ENCODE data around the gene RAP1GAP2.

RAP1GAP2 gene

DNA sequence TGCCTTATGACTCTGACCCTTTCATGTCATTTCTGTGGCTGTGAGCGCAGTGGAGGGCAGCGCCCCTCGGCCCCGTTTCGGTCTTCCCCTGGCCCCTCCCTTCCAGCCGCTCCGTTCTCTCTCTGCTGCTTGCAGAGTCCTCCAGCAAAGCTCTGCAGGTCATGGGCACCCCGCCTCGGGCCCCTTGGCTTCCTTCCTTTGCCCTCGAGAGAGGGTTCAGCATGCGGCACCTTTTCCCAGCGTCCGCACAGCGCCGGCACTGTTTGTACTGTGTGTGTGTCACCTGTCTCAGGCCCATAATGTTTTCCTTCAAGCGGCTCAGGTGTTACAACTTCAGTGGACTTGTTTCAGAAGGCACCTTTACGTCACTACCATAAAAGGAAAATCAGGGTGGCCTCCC, 98.5 kb downstream of the RAP1GAP2 start:
- no peak overlapping the region for H2AFZ ChIP-seq (ENCODE audit: insufficient read depth, low read length, poor library complexity)
- H3K18ac ChIP-seq (ENCODE audit: low read length) = no peak overlapping the region
- no peaks in the 10 kb centered on the region for H3K9me3 ChIP-seq (ENCODE audit: insufficient read depth, low read depth, low read length)
- H3K36me3 ChIP-seq (ENCODE audit: control insufficient read depth in 1 of 2, insufficient read depth in 2 of 2, low read length in 2 of 2) = peaks cover 0 to 6% of the 10 kb centered on the region in 2 experiments
- no peak overlapping the region for H2BK120ac ChIP-seq (ENCODE audit: insufficient read depth, low read length, poor library complexity)
- H3K4me1 ChIP-seq (ENCODE audit: control insufficient read depth in 1 of 2, insufficient read depth in 2 of 2, low read length in 2 of 2) = peaks cover 9% of the 10 kb centered on the region in 2 experiments
- no peaks in the 10 kb centered on the region for H3K27me3 ChIP-seq (ENCODE audit: insufficient read depth, low read length)
- peaks cover 2% of the 10 kb centered on the region for H3K79me2 ChIP-seq (ENCODE audit: control insufficient read depth, insufficient read depth, low read length, poor library complexity)
- no peak overlapping the region for H3K14ac ChIP-seq (ENCODE audit: low read length)
- no peak overlapping the region for H4K12ac ChIP-seq (ENCODE audit: low read depth, low read length)
- H3K4ac ChIP-seq (ENCODE audit: low read depth, low read length) = no peak overlapping the region
- H2BK5ac ChIP-seq (ENCODE audit: low read depth, low read length, poor library complexity) = no peak overlapping the region
- no peak overlapping the region for H3K4me2 ChIP-seq (ENCODE audit: low read length)
- no peak overlapping the region for H3K23ac ChIP-seq (ENCODE audit: low read length)
- WGBS (ENCODE audit: extremely low coverage, insufficient coverage, insufficient read length) = no CpG with 5 or more reads among the region's 17 CpGs
- no peak overlapping the region for H3K4me3 ChIP-seq (ENCODE audit: low read depth, low read length)
- no peak overlapping the region for H4K91ac ChIP-seq (ENCODE audit: low read depth, low read length)
- H2BK12ac ChIP-seq (ENCODE audit: low read length) = no peak overlapping the region
- no peak overlapping the region for H2AK5ac ChIP-seq (ENCODE audit: low read length)
- H3K79me1 ChIP-seq (ENCODE audit: low read length) = peaks cover 5% of the 10 kb centered on the region
- no peak overlapping the region for H3K9ac ChIP-seq (ENCODE audit: low read length)
- H3K27ac ChIP-seq (ENCODE audit: low read depth, low read length) = no peak overlapping the region
- DNase-seq = no peak
- no peak overlapping the region for H4K8ac ChIP-seq (ENCODE audit: low read depth, low read length)

DNA sequence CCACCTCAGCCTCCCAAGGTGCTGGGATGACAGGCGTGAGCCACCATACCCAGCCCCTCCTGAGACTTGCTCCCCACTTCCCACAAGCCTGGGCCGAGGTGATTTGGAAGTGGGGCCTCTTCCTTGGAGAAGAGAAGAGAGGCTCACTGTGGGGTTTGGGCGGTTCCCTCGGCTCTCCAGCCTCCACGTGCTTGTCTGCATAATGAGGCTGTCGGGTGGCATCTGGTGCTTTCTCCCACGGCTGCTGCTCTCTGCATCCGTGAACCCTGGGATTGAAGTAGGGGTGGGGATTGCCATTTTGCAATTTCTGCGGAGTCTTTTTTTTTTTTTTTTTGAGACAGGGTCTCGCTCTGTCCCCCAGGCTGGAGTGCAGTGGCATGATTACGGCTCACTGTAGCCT, 101.4 kb downstream of the RAP1GAP2 start:
- no peak overlapping the region for H2BK12ac ChIP-seq (ENCODE audit: low read length)
- no peak overlapping the region for H3K23ac ChIP-seq (ENCODE audit: low read length)
- no peaks in the 10 kb centered on the region for H3K9me3 ChIP-seq (ENCODE audit: insufficient read depth, low read depth, low read length)
- no peak overlapping the region for H3K9ac ChIP-seq (ENCODE audit: low read length)
- no peak overlapping the region for H3K27ac ChIP-seq (ENCODE audit: low read depth, low read length)
- no peak overlapping the region for H2AFZ ChIP-seq (ENCODE audit: insufficient read depth, low read length, poor library complexity)
- no peak overlapping the region for H3K4ac ChIP-seq (ENCODE audit: low read depth, low read length)
- H3K36me3 ChIP-seq (ENCODE audit: control insufficient read depth in 1 of 2, insufficient read depth in 2 of 2, low read length in 2 of 2) = peaks cover 0 to 6% of the 10 kb centered on the region in 2 experiments
- no peak for DNase-seq
- H3K79me1 ChIP-seq (ENCODE audit: low read length) = no peaks in the 10 kb centered on the region
- H4K8ac ChIP-seq (ENCODE audit: low read depth, low read length) = no peak overlapping the region
- no peak overlapping the region for H2BK5ac ChIP-seq (ENCODE audit: low read depth, low read length, poor library complexity)
- H3K4me1 ChIP-seq (ENCODE audit: control insufficient read depth in 1 of 2, insufficient read depth in 2 of 2, low read length in 2 of 2) = peaks cover 6 to 8% of the 10 kb centered on the region in 2 experiments
- WGBS (ENCODE audit: extremely low coverage, insufficient coverage, insufficient read length) = no CpG with 5 or more reads among the region's 11 CpGs
- H2BK120ac ChIP-seq (ENCODE audit: insufficient read depth, low read length, poor library complexity) = no peak overlapping the region
- no peaks in the 10 kb centered on the region for H3K79me2 ChIP-seq (ENCODE audit: control insufficient read depth, insufficient read depth, low read length, poor library complexity)
- H3K18ac ChIP-seq (ENCODE audit: low read length) = no peak overlapping the region
- no peak overlapping the region for H3K14ac ChIP-seq (ENCODE audit: low read length)
- no peak overlapping the region for H4K12ac ChIP-seq (ENCODE audit: low read depth, low read length)
- H2AK5ac ChIP-seq (ENCODE audit: low read length) = no peak overlapping the region
- H4K91ac ChIP-seq (ENCODE audit: low read depth, low read length) = no peak overlapping the region
- no peak overlapping the region for H3K4me2 ChIP-seq (ENCODE audit: low read length)
- no peak overlapping the region for H3K4me3 ChIP-seq (ENCODE audit: low read depth, low read length)
- H3K27me3 ChIP-seq (ENCODE audit: insufficient read depth, low read length) = no peaks in the 10 kb centered on the region

DNA sequence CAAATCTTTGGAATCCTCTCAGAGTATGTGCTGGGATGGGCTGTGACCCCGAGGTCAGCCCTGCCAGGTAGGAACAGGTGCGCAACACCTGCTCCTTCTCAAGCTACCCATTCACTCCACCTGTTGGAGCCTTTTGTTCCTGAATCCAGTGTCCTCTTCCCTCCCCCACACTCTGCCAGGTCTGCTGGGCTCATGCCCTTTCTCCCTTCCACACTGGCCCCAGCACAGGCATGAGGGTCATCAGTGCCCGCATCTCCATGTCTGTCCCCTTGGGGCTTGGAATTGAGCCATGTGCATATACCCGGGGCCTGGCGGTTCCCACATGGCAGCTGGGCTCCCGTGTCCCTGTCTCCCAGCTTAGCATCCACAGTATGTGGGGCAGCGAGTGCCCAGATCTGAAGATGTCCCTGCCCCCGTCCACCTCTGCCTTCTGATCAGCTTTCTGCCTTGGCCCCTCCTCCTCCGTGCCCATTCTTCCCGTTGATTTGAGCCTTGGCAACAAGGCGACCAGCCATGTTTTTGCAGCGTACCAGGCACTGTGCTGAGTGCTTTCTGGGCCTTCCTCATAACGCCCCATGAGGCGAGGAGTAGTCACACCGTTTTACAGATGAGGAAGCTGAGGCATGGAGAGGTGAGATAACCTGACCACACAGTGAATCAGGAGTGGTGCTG, 102.2 kb downstream of the RAP1GAP2 start:
- Histone ChIP-seq H3K27ac (ENCODE audit: low read depth, low read length) (no peak overlapping the region), H2BK5ac (ENCODE audit: low read depth, low read length, poor library complexity) (no peak overlapping the region), H3K18ac (ENCODE audit: low read length) (no peak overlapping the region), H3K79me1 (ENCODE audit: low read length) (no peaks in the 10 kb centered on the region), H3K36me3 (ENCODE audit: control insufficient read depth in 1 of 2, insufficient read depth in 2 of 2, low read length in 2 of 2) (peaks cover 0 to 6% of the 10 kb centered on the region in 2 experiments), H4K12ac (ENCODE audit: low read depth, low read length) (no peak overlapping the region), H4K91ac (ENCODE audit: low read depth, low read length) (no peak overlapping the region), H2BK12ac (ENCODE audit: low read length) (no peak overlapping the region), H3K4me2 (ENCODE audit: low read length) (no peak overlapping the region), H2AK5ac (ENCODE audit: low read length) (no peak overlapping the region), H3K4me1 (ENCODE audit: control insufficient read depth in 1 of 2, insufficient read depth in 2 of 2, low read length in 2 of 2) (peaks cover 5 to 7% of the 10 kb centered on the region in 2 experiments), H3K4me3 (ENCODE audit: low read depth, low read length) (no peak overlapping the region), H3K79me2 (ENCODE audit: control insufficient read depth, insufficient read depth, low read length, poor library complexity) (no peaks in the 10 kb centered on the region), H2AFZ (ENCODE audit: insufficient read depth, low read length, poor library complexity) (no peak overlapping the region), H4K8ac (ENCODE audit: low read depth, low read length) (no peak overlapping the region), H3K9ac (ENCODE audit: low read length) (no peak overlapping the region), H2BK120ac (ENCODE audit: insufficient read depth, low read length, poor library complexity) (no peak overlapping the region), H3K4ac (ENCODE audit: low read depth, low read length) (no peak overlapping the region), H3K14ac (ENCODE audit: low read length) (no peak overlapping the region), H3K9me3 (ENCODE audit: insufficient read depth, low read depth, low read length) (no peaks in the 10 kb centered on the region), H3K27me3 (ENCODE audit: insufficient read depth, low read length) (no peaks in the 10 kb centered on the region), H3K23ac (ENCODE audit: low read length) (no peak overlapping the region)
- no CpG with 5 or more reads among the region's 15 CpGs for WGBS (ENCODE audit: extremely low coverage, insufficient coverage, insufficient read length)
- DNase-seq = no peak

DNA sequence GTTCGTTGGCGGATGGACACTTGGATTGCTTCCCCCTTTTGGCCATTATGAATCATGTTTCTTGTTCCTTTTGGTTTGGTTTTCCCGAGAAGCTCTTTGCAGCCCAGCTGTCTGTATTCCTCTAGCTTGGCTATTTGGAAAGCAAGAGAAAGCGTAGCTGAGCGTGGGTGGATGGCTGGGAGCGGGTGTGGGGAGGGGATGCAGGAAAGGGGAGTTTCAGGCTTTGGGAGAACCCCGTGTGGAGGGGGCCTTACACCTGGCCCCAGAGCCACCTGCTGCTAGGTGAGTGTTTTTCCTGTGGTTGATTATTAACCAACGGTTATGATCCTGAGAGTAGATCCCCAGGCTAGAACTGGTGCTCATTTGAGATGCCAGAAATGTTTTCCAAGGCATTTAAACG, 103.7 kb downstream of the RAP1GAP2 start:
- no peaks in the 10 kb centered on the region for H3K27me3 ChIP-seq (ENCODE audit: insufficient read depth, low read length)
- no peak overlapping the region for H3K9ac ChIP-seq (ENCODE audit: low read length)
- H3K4me1 ChIP-seq (ENCODE audit: control insufficient read depth in 1 of 2, insufficient read depth in 2 of 2, low read length in 2 of 2) = peaks cover 5 to 7% of the 10 kb centered on the region in 2 experiments
- H3K9me3 ChIP-seq (ENCODE audit: insufficient read depth, low read depth, low read length) = no peaks in the 10 kb centered on the region
- H2BK5ac ChIP-seq (ENCODE audit: low read depth, low read length, poor library complexity) = no peak overlapping the region
- no peak overlapping the region for H3K14ac ChIP-seq (ENCODE audit: low read length)
- no peak overlapping the region for H4K91ac ChIP-seq (ENCODE audit: low read depth, low read length)
- no peak overlapping the region for H2BK12ac ChIP-seq (ENCODE audit: low read length)
- peaks cover 0 to 6% of the 10 kb centered on the region in 2 experiments for H3K36me3 ChIP-seq (ENCODE audit: control insufficient read depth in 1 of 2, insufficient read depth in 2 of 2, low read length in 2 of 2)
- H2AFZ ChIP-seq (ENCODE audit: insufficient read depth, low read length, poor library complexity) = no peak overlapping the region
- no CpG with 5 or more reads among the region's 9 CpGs for WGBS (ENCODE audit: extremely low coverage, insufficient coverage, insufficient read length)
- H3K79me2 ChIP-seq (ENCODE audit: control insufficient read depth, insufficient read depth, low read length, poor library complexity) = no peaks in the 10 kb centered on the region
- no peak overlapping the region for H2BK120ac ChIP-seq (ENCODE audit: insufficient read depth, low read length, poor library complexity)
- H4K12ac ChIP-seq (ENCODE audit: low read depth, low read length) = no peak overlapping the region
- H4K8ac ChIP-seq (ENCODE audit: low read depth, low read length) = no peak overlapping the region
- no peaks in the 10 kb centered on the region for H3K79me1 ChIP-seq (ENCODE audit: low read length)
- H3K27ac ChIP-seq (ENCODE audit: low read depth, low read length) = no peak overlapping the region
- no peak overlapping the region for H3K18ac ChIP-seq (ENCODE audit: low read length)
- no peak overlapping the region for H2AK5ac ChIP-seq (ENCODE audit: low read length)
- no peak overlapping the region for H3K4ac ChIP-seq (ENCODE audit: low read depth, low read length)
- H3K4me3 ChIP-seq (ENCODE audit: low read depth, low read length) = no peak overlapping the region
- no peak overlapping the region for H3K4me2 ChIP-seq (ENCODE audit: low read length)
- DNase-seq = no peak
- no peak overlapping the region for H3K23ac ChIP-seq (ENCODE audit: low read length)
